Nucleus accumbens (tissue), 56 donors: ENCODE results near the gene GALNT4.

ENCODE experiments used
- DNase-seq, 56 donors: peaks; one replicate each; lab custom pipeline; 2025; lab: John Stamatoyannopoulos, UW

The GALNT4 gene

GRCh38 chr12:89497005-89497404, 27.6 kb downstream of the GALNT4 start:
- DNase-seq, result no peak

- peak in 18 of 56 donors; percentile 10 to 61 (median 26) for DNase-seq
Observed at GRCh38 chr12:89494411-89495231, 30.0 kb downstream of the GALNT4 start.

GRCh38 chr12:89493670-89494302, 30.8 kb downstream of the GALNT4 start:
- DNase-seq, result no peak

- DNase-seq, result no peak
Observed at GRCh38 chr12:89492883-89493282, 31.7 kb downstream of the GALNT4 start.

- DNase-seq, result no peak
Observed at GRCh38 chr12:89490922-89491321, 33.7 kb downstream of the GALNT4 start.

- DNase-seq, result no peak
Observed at GRCh38 chr12:89486264-89486663, 38.3 kb downstream of the GALNT4 start.

GRCh38 chr12:89484470-89484869, 40.1 kb downstream of the GALNT4 start:
- DNase-seq, result no peak

GRCh38 chr12:89481213-89481914, 43.2 kb downstream of the GALNT4 start:
- DNase-seq, result peak in 27 of 56 donors; percentile 2 to 56 (median 23)

GRCh38 chr12:89479982-89480381, 44.6 kb downstream of the GALNT4 start:
- DNase-seq, result no peak

- DNase-seq, result no peak
Observed at GRCh38 chr12:89477633-89478279, 46.8 kb downstream of the GALNT4 start.

GRCh38 chr12:89476904-89477595, 47.5 kb downstream of the GALNT4 start:
- no peak for DNase-seq

GRCh38 chr12:89476232-89476631, 48.4 kb downstream of the GALNT4 start:
- no peak for DNase-seq

GRCh38 chr12:89475203-89475990, 49.2 kb downstream of the GALNT4 start:
- no peak for DNase-seq

- no peak for DNase-seq
Observed at GRCh38 chr12:89474615-89475014, 50.0 kb downstream of the GALNT4 start.
